Measurements from ENCODE around the gene RTKN2.

Gene RTKN2

DNA sequence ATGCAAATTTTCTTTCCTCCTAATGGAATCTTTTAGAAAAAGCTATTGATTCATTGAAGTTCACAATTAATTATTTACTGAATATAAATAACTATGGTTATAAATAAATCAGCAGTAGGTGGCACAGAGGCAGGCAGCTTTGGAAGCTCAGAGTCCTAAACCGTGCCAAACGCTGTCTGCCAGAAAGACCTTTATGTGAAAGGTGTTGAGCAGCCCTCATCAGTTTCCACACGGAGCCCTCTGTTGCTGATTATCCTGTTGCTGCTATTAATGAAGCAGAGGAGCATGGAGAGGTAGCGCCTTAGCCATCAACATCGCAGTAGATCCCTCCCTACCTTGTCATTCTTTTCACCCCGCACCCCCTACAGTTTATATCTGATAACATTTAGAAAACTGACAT is 51.0 kb downstream of the RTKN2 start:
- no peak for DNase-seq (ENCODE audit: low spot score)

DNA sequence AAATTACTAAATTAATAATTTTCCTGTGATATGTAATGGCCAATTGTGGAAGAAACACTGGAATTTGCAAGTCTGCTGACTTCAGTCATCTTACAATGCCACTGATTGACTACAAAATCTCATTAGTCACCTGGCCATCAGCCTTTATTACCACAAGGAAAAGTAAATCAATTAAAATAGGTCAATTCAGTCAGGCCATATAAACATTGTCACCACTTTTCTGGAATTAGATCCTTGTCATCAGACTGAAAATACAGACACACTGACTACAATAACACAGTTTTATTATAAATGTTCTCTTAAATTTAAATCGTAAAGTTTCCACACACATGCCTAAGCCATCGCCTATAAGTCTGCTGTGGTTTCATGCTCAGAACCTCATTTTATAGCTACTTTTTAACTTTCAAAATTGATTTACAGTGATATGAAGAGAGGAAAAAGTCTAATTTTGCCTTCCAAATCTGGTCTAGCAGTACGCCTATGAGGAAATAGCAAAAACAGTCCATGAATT is 54.2 kb downstream of the RTKN2 start:
- DNase-seq (ENCODE audit: low spot score): no peak

DNA sequence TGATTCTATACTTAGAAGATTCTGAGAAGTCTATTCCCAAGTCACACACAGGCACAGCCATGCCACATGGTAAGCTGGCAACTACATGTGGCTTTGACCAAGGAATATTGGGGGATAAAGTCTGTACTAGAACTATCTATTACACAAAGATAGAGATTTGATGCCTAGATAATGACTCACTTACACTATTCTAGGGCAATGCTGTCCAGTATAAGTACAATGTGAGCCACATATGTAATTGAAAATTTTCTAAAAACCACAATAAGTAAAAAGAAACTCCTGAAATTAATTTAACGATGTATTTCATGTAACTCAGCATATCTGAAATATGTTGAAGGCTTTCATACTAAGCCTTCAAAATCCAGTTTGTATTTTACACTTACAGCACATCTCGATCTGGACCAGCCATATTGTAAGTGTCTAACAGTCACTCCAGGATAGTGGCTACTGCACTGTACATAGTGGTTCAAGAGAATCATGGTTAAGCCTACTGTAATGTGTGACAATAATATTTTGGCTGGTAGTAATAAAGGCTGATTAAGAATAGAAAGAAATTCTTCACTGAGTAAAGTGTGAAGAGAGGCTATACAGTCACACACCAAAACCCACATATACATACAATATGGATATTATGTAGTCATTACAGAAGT is 62.8 kb downstream of the RTKN2 start:
- no peak for DNase-seq (ENCODE audit: low spot score)

- no peak for DNase-seq (ENCODE audit: low spot score)
Measured at GRCh38 chr10:62199584-62199983, 69.1 kb downstream of the RTKN2 start.

GRCh38 chr10:62196528-62196927 is 72.1 kb downstream of the RTKN2 start:
- no peak for DNase-seq (ENCODE audit: low spot score)

DNA sequence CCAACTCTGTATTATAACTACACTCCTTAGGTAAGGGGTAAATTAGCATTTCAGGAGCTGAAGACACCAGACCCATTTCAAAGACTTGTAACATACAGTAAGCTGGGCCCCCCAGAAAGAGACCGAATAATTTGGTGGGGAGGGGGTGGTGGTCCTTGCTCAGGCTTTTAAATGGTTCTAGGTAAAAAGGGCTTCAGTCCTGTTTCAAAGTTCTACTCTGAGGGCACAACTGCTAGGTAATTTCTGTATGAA is 73.0 kb downstream of the RTKN2 start:
- no peak for DNase-seq (ENCODE audit: low spot score)

- DNase-seq (ENCODE audit: low spot score): no peak
Measured at GRCh38 chr10:62194924-62195674, 73.5 kb downstream of the RTKN2 start.

DNA sequence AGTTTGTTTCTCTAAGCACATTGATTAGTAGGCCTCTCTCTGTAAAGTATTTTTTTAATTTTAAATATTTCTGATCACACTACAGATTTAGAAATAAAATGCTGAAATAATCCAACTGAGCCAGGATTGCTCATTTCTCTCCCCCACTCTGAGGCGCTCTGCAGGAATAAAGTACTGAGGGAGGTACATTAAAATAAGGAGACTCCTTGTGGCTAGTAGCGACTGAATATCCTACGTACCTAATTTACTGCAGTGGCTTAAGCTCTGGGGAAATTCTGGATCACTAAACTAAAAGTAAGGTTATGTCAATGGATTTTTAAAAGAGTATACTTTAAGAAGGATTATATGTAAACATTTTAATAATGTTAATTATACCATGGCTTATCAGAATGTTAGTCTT is 75.2 kb downstream of the RTKN2 start:
- no peak for DNase-seq (ENCODE audit: low spot score)

DNA sequence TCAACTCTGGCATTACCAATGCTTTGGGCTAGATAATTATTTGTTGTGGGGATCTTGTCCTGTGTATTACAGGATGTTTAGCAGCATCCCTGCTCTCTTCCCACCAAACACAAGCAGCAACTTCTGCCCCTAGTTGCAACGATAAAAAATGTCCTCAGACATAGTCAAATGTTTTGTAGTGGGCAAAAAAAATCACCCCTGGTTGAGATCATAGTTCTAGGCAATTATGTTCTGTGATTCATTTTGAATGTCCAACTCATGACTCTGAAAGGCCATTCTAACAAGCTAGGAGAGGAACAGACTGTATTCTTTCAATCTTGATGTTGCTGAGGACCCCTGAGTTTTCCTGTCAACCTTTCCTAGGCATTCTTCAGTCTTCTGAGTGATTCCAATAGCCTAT is 79.5 kb downstream of the RTKN2 start:
- DNase-seq (ENCODE audit: low spot score): no peak

- DNase-seq (ENCODE audit: low spot score): no peak
Measured at GRCh38 chr10:62188021-62188616, 80.5 kb downstream of the RTKN2 start.

GRCh38 chr10:62186999-62187675 is 81.5 kb downstream of the RTKN2 start:
- DNase-seq (ENCODE audit: low spot score): no peak

DNA sequence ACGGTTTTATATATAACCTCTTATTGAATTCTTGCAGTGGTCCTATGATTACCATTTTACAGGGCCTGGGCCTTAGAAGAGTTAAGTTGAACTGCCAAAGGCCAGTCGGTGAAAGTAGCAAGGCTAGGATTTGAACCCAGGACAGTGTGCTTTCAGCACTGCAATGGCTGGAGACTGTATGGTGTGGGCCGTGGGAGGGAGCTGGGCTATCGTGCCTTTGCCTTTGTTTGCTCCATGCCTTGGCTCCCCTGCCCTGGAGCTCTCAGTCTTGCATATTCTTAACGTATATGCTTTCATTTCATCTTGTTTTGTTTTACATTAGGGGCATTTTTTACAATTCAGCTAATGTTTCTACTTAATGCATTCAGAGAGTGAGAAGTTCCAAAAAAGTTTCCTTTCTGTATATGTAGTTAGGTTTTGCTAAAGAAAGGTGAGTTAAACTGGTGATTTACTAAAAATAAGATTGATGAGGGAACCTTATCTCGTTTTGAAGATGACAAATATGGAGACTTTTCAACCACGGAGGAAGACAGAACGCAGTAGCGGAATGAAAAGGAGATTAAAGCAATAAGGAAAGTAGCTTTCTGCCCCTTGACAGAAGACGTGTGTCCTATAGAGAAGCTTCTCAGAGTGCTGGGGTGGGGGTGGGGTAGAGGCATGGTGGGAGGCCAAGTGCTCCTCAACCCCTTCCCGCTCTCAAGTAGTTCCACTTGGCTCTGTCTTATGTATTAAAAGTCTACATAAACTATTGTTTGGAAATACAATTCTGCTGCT is 82.5 kb downstream of the RTKN2 start:
- no peak for DNase-seq (ENCODE audit: low spot score)

- no peak for DNase-seq (ENCODE audit: low spot score)
Measured at GRCh38 chr10:62183857-62184795, 84.5 kb downstream of the RTKN2 start.

DNA sequence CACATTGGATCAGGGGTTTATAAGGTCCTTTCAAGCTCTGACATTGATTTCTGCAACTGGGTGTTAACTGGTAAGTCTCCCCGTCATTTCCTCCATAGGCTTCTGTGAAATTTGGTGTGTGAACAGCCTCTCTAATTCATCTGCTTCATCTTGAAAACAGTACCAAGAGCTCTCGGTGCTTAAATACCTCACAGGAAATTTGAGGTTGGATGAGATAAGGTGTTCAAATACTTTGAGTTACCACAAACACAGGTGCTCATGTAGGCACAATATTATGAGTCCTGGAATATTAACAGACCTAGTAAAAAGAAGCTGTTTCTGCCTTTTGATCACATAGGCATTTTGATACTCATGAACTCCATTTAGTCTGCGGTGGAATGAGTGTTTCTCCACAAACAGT is 85.2 kb downstream of the RTKN2 start:
- DNase-seq (ENCODE audit: low spot score): no peak

GRCh38 chr10:62182595-62182994 is 86.0 kb downstream of the RTKN2 start:
- no peak for DNase-seq (ENCODE audit: low spot score)

DNA sequence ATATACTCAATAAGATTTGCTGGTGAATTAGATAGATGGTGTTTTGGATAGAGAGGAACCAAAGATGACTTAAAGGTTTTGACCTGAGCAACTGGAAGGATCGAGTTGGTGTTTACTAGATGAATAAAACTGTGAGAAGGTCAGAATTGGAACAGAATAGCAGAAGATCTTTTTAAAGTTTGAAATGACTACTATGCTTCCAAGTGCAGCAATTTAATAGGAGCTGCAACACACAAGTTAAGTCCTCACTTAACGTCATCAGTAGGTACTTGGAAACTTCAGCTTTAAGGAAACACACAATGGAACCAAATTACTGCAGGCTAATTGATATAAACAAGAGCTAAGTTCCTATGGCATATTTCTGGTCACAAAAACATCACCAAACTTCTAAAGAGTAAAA is 86.5 kb downstream of the RTKN2 start:
- DNase-seq (ENCODE audit: low spot score): no peak

GRCh38 chr10:62180677-62181076 is 88.0 kb downstream of the RTKN2 start:
- DNase-seq (ENCODE audit: low spot score): no peak

DNA sequence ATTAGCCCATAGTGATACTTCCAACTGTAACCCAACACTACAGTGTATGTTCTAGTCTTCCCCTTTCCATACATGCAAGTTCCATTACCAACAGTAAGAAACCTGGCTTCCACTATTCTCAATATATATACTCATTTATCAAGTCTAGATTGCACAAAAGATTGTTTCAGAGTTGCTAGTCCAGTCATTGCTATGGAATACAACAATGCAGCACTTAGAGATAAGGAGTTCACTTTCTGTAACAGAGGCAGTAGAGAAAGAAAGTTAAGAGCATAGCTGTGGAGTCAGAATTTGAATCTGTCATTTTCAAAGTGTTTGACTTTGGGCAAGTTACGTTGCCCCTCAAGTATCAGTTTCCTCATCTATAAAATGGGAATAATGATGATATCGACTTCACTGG is 90.1 kb downstream of the RTKN2 start:
- no peak for DNase-seq (ENCODE audit: low spot score)

DNA sequence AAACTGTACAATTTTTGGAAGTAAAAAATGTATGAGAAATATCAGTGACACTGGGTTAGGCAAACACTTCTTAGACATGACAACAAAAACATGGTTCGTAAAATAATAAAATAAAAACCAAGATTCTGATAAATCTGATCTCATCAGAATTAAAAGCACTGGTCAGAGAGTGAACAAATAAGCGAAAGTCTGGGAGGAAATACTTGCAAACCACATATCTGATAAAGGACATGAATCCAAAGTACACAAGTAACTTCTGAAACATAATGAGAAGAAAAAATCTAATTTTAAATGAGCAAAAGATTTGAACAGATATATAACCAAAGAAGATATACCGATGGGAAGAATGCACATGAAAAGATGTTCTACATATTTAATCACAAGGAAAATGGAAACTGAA is 91.5 kb downstream of the RTKN2 start:
- DNase-seq (ENCODE audit: low spot score): no peak

GRCh38 chr10:62175251-62175650 is 93.4 kb downstream of the RTKN2 start:
- no peak for DNase-seq (ENCODE audit: low spot score)

- no peak for DNase-seq (ENCODE audit: low spot score)
Measured at GRCh38 chr10:62172465-62172864, 96.2 kb downstream of the RTKN2 start.

All from ecto neural progenitor cell (in vitro differentiated cells).